NCI-H460 (cell line): ENCODE data around the gene SUSD2. TPM values are rescaled to one million over a fixed set of nuclear protein-coding genes. Genes with fewer than 3 reads are reported as not detected.
"Not testable (repeated sequence)": the region's sequence is repeated elsewhere in the genome, so short reads cannot be mapped to it uniquely, and the experiment has no call there.

Experiments used
- DNase-seq: peaks from one replicate; pipeline ENCODE4 v3.0.0-alpha.2; 2016; ENCODE audit warnings: low read depth; ENCODE audit errors: extremely low read depth
- total RNA-seq: library from RNA; depleted of rRNA; stranded (reverse); fragments of >200 nt; shearing (Covaris generic); gene quantifications from 2 replicates; pipeline ENCODE4 v1.2.3, GENCODE V29; 2014

The SUSD2 gene
- total RNA-seq, 1 experiment from 2014 or later, result 0.02 TPM

GRCh38 chr22:24186352-24186740 is 5.1 kb downstream of the SUSD2 start:
- no peak for DNase-seq

DNA sequence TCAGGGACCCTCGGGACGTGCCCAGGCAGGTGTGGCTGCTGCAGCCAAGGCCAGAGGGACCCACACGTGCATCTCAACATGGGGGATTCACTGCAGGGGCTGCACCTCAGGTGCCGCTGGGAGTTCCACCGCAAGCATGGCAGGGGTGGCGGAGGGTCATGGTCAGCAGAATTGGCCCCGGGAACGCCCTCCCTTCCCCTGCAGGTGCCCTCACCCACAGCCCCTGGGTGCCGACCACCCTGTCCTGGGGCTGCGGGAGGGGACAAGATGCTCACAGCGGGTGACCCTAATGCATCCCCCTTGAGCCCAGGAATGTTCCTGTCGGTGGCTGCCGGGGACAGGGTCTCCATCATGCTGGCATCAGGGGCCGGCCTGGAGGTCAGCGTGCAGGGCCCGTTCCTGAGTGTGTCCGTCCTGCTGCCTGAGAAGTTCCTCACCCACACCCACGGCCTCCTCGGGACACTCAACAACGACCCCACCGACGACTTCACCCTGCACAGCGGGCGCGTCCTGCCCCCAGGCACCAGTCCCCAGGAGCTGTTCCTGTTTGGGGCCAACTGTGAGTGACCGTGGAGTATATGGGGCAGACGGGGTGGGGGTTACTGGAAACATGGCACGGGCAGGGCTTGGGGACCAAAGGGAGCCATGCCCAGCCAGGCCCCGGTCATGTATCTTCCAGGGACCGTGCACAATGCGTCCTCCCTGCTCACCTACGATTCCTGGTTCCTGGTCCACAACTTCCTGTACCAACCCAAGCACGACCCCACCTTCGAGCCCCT is 5.8 kb downstream of the SUSD2 start:
- no peak for DNase-seq

- DNase-seq, result no peak
These were observed 6.7 kb downstream of the SUSD2 start for GRCh38 chr22:24187731-24188644.

GRCh38 chr22:24188705-24189248 is 7.5 kb downstream of the SUSD2 start:
- no peak for DNase-seq

DNA sequence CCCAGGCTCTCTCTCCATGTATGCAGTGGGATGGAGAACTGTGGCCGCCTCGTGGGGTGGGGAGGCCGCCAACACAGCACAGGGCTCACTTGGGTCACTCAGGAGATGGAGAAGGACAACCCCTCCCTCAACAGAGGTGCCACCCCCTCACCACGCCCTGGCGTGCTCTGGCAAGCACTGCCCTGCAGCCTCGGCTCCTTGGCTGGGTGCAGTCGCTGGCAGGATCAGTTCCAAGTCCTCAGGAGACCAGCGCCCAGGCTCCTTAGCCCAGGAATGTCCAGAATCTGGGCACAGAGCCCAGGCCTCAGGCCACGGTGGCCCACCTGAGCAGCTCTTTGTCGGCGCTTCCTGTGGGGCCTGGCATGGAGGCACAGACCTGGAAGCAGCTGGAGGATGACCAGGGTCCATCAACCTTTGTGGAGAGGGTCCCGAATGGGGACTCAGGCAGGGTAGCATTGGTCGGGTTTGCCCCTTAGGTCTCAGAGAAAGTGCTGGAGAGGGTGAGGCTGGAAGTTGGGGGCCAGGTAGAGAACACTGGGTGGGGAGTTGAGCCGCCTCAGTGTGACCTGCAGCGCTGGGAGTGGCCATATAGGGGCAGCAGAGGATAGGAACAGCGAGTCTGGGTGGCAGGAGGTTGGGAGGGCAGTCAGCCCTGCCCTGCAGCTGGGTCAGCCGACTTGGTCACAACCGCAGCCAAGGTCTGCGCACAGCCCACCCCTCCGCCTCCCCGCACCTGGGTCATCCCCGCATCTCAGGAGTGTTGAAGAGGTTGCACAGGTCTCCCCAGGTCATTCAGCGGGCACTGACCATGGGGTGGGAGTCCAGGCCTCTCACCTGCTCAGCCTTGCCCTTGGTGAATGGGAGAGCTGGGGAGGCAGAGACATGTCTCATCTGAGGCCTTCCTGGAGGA is 8.2 kb downstream of the SUSD2 start:
- DNase-seq, result peak; percentile 62

DNA sequence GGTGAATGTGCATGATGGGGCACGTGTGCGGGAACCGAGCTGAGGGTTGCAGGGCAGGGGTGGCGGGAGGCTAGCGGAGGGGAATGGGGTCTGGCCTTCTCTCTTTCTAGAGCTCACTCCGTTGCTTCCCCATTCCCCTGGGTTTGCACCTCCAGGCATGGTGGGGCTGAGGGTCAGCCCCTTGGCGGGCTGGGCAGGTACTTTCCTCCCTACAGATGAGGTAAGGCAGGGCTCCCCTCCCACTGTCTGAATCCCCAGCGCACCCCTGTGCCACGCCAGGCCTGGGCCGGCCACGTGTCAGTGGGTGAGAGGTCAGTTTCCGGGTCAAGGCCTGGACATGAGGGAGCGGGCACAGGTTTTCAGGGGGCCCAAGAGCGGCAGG is 8.9 kb downstream of the SUSD2 start:
- DNase-seq, result no peak

DNA sequence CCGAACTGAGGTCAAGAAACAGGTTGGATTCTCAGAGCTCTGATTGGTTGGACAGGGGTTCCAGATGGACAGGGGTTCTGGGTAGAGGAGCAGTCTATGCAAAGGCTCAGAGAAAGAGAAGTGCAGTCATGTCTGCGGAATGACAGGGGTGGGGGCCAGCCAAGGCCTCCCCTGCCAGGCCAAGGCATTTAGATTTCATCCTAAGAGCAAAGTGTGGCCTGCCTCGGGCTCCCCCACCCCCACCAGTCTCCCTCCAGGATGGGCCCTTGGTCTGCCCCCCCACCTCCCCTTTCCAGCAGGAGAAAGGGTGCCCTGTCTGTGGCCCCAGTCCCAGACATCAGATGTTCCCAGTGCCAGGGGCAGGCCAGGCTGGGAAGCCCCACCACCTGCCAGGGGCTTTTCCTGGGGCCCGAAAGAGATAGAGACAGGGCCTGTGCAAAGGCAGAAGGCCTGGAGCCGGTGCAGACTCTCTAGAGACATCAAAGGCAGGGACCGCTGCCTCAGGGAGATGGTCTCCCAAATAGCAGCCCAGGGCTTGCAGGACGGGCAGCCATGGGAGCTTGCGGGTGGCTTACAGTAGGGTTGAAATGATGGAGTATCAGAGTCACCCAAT is 9.4 kb downstream of the SUSD2 start:
- no peak for DNase-seq

DNA sequence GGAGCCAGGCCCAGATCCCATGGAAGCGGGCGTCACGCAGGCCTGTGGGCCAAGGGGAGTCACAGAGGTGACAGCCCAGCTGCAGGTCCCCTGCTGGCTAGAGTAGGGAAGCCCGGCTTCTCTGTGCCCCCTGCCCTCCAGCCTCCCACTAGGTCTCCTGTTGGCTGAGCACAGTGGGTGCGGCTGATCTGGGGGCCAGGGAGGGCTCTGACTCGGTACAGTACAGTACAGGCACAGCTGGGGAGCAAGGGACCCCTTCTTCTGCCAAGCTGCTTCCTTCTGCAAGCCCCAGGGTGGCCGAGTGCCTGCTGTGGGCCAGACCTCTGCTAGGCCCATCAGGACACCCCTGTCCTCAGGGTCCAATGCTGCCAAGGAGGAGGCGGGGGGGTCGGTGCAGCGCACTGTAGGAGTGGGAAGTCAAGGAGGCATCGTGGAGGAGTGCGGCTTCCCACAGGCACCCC is 10.1 kb downstream of the SUSD2 start:
- DNase-seq, result no peak

GRCh38 chr22:24191893-24192292 is 10.6 kb downstream of the SUSD2 start:
- DNase-seq, result no peak

DNA sequence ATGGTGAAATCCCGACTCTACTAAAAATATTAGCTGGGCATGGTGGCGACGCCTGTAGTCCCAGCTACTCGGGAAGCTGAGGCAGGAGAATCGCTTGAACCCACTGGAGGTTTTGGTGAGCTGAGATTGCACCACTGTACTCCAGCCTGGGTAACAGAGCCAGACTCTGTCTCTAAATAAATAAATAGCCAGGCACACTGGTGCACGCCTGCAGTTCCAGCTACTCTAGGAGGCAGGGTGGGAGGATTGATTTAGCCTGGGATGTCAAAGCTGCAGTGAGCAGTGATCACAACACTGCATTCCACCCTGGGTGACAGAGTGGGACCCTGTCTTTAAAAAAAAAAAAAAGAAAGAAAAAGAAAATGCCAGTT is 17.4 kb downstream of the SUSD2 start:
- no peak for DNase-seq

GRCh38 chr22:24200619-24201212 is 19.4 kb downstream of the SUSD2 start:
- no peak for DNase-seq

DNA sequence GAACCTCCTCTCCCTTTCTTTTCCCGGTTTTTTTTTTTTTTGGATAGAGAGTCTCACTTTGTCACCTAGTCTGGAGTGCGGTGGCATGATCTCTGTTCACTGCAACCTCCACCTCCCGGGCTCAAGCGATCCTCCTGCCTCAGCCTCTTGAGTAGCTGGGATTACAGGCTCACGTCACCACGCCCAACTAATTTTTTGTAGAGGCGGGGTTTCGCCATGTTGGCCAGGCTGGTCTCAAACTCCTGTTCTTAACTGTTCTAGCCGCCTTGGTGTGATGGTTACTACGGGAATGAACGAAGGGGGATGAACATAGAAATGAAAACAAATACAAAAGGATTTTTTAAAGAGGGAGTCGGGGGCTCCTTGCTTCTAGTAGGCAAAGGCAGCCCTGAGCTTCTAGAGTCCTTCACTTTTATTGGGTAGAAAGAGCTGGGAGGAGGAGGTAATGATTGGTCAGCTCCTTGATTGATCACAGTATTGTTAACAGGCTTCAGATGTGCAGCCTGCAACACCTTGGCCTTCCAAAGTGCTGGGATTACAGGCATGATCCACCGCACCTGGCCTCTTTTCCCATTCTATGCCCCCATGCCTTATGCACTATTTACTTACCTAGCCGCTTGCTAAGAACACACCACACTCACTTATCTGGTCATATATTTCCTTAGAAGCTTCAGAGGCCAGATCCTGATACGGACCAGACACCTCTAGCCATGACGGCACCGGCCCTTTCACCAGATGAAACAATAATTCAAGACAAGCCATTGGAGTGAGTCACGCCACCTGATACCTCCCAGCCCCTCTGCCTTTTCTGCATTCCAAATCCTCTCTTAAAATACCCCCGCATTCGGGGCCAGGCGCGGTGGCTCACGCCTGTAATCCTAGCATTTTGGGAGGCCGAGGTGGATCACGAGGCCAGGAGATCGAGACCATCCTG is 20.7 kb downstream of the SUSD2 start:
- no peak for DNase-seq

GRCh38 chr22:24203856-24204255 is 22.6 kb downstream of the SUSD2 start:
- DNase-seq, result not testable (repeated sequence)

DNA sequence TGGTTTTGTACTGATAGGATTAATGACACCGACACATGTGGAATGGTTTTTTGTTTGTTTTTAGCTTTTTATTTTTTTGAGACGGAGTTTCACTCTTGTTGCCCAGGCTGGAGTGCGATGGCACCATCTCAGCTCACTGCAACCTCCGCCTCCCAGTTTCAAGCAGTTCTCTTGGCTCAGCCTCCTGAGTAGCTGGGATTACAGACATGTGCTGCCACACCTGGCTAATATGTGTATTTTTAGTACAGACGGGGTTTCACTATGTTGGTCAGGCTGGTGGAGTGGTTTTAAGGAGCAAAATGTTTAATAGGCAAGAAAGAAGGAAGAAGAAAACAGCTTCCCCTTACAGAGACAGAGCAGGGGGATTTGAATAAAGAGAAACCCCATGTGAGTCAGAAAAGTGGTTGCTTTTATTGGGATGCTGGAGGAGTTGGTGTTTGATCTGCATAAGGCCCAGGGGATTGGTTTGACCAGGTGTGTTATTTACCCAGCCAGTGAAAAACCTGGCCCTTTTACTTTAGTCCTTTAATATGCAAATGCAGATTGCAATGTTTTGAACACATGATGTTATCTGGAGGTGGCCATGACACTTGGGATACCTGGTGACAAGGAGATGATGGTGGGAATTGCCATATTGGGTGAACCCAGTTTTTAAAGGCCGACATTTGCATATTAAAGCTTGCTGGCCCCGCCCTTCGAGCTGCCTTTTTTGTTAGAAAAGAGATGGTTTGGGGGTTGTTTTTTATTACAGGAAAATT is 24.3 kb downstream of the SUSD2 start:
- DNase-seq, result no peak

DNA sequence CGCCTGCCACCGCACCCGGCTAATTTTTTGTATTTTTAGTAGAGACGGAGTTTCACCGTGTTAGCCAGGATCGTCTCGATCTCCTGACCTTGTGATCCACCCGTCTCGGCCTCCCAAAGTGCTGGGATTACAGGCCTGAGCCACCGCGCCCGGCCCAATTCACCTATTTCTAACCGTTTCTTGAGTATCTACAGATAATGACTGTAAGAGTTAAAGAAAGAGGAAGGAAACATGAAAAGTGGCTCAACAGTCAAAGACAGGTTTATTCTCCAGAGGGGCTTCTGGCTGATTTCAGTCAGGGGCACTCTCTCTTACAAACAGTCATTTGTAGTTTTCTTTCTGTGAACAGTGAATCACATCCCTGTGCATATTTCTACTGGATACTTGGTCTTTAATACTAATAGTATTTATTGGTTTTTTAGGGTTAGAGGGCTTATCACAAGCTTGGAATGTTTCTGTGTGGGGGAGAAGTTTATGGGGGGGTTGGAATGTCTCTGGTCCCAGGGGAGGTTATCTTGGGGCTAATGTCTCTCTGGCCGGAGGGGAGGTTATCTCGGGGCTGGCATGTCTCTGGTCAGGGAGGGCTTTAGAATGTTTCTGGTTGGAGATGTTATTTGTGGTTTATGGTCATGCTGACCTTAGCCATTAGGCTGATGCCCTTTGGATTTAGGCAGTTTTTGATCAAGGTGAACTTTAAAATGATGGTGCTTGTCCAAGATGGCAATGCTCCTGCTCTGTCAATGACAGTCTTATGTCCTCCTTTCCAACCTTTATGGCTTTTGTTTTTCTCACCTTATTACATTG is 25.4 kb downstream of the SUSD2 start:
- not testable (repeated sequence) for DNase-seq

- no peak for DNase-seq
These were observed 26.2 kb downstream of the SUSD2 start for GRCh38 chr22:24207264-24208011.
